Naive thymus-derived CD8-positive, alpha-beta T cell (primary cell): ENCODE measurements around the gene MT1X. TPM values are rescaled to one million over a fixed set of nuclear protein-coding genes. Genes with fewer than 3 reads are reported as not detected.
A peak's percentile ranks its signal among the peaks of the same experiment; 100 is the strongest.

Experiments
- ATAC-seq, 2 donors: fragments of 150-1000 bp; cut with Tn5 transposase in 1 of 2; sonication (Bioruptor Pico), chemical (Tn5 transposase) in 1 of 2; 1 replicate in 1 of 2; 2 replicates in 1 of 2; pipeline ENCODE4 v1.10.0; 2021; ENCODE audit warnings: mild to moderate bottlenecking in 2 of 2, moderate library complexity in 2 of 2
- POLR2A ChIA-PET: fragments of 350-600 bp; sonication (Branson Sonifier 250); formaldehyde crosslinking; loops from one replicate; lab custom pipeline; 2021; ENCODE audit warnings: antibody characterized with exemption; lab: Charles Lee
- DNase-seq, 10 donors: peaks; one replicate each; pipeline versions ENCODE4 v3.0.0 to v3.0.0-alpha.2; 2020 to 2022
- H3K27ac Mint-ChIP-seq, 10 donors: one replicate each; pipeline ENCODE4 v1.8.0; 2020 to 2022; ENCODE audit warnings: mild to moderate bottlenecking in 10 of 10, mixed read lengths in 10 of 10, moderate library complexity in 4 of 10, inconsistent platforms in 1 of 10
- H3K27me3 Mint-ChIP-seq, 5 donors: one replicate each; pipeline ENCODE4 v1.8.0; 2021 to 2022; ENCODE audit warnings: mixed read lengths in 5 of 5
- H3K36me3 Mint-ChIP-seq, 3 donors: one replicate each; pipeline ENCODE4 v1.8.0; 2020 to 2022; ENCODE audit warnings: mixed read lengths in 3 of 3, mild to moderate bottlenecking in 2 of 3, inconsistent platforms in 1 of 3
- H3K4me1 Mint-ChIP-seq, 4 donors: one replicate each; pipeline ENCODE4 v1.8.0; 2021 to 2022; ENCODE audit warnings: mixed read lengths in 4 of 4
- H3K4me3 Mint-ChIP-seq, 10 donors: one replicate each; pipeline ENCODE4 v1.8.0; 2020 to 2022; ENCODE audit warnings: mild to moderate bottlenecking in 10 of 10, mixed read lengths in 10 of 10, moderate library complexity in 6 of 10, inconsistent platforms in 1 of 10
- H3K9me3 Mint-ChIP-seq, 9 donors: one replicate each; pipeline ENCODE4 v1.8.0; 2020 to 2022; ENCODE audit warnings: mixed read lengths in 9 of 9, mild to moderate bottlenecking in 3 of 9, inconsistent platforms in 1 of 9, moderate library complexity in 1 of 9
- polyA plus RNA-seq, 3 donors: library from polyadenylated mRNA; unstranded; fragments of 300-500 nt; fragmentation: Illumina TruSeq; gene quantifications; one replicate each; pipeline ENCODE4 v1.2.3, GENCODE V29; 2021
- total RNA-seq, 8 experiments: library from RNA in 2 of 8; stranded (reverse) in 2 of 8; gene quantifications; one replicate each; pipeline ENCODE4 v1.2.3 and lab custom pipeline; 2021 to 2026

The MT1X gene
- total RNA-seq: 10 to 100 TPM; 27.6 to 31.1 TPM
- polyA plus RNA-seq: 100 to 1,000 TPM; 185 to 201 (median 201) TPM
- total RNA-seq (lab: John Stamatoyannopoulos, UW): 0.98 to 4.3 (median 3.1) reads per million in 6 experiments

DNA sequence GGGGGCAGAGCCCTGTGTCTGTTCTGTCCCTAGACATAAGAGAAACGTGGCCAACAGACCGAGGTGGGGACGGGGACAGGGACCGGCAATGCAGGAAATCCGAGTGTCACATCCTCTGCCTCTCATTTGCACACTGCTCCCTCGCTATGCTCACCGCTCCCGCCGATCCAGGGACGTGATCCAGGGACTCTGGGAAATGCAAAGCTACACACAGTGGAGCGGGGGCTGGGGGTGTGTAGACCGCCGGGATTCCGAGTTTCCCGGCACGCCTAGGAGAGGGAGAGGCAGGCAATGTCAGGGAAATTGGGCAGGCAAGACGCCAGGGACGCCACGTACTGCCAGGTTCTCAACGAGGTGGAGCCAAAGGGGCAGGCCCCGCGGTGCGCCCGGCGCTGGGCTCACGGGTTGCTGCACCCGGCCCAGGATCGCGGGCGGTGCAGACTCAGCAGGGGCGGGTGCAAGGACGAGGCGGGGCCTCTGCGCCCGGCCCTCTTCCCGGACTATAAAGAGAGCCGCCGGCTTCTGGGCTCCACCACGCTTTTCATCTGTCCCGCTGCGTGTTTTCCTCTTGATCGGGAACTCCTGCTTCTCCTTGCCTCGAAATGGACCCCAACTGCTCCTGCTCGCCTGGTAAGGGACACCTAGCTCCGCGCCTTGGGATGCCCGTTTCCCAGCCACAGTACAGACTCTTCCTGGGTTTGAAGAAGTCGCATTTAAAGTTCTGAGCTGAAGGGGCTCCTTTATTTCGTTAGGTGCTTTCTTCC lies at the start of gene MT1X:
MT1X (plus strand) TSS at position 532 of the 764 bp plus-strand sequence; CDS start at position 603, 71 bp downstream.
- peaks cover 5 to 12% (median 8%) of the 10 kb centered on the region in 3 donors for H3K36me3 Mint-ChIP-seq
- POLR2A ChIA-PET: interaction anchor here (0.9 to 3.6 kb wide), 12 partner anchors 9 to 179 kb away, joined by 3 to 21 read pairs (median 5); partner anchors contain the start of genes MT1F and MT2A
- peak; percentile 98 to 99 for ATAC-seq
- peak within 1 kb of the TSS; percentile 94 to 99 (median 98) for H3K27ac Mint-ChIP-seq
- peak within 1 kb of the TSS; percentile 94 to 99 (median 96) for H3K4me3 Mint-ChIP-seq
- H3K4me1 Mint-ChIP-seq: peaks cover 17 to 36% (median 28%) of the 10 kb centered on the region in 4 donors
- peak; percentile 77 to 94 (median 86) for DNase-seq
- peaks cover 0 to 6% (median 3%) of the 10 kb centered on the region in 9 donors for H3K9me3 Mint-ChIP-seq
- no peaks in the 10 kb centered on the region for H3K27me3 Mint-ChIP-seq

DNA sequence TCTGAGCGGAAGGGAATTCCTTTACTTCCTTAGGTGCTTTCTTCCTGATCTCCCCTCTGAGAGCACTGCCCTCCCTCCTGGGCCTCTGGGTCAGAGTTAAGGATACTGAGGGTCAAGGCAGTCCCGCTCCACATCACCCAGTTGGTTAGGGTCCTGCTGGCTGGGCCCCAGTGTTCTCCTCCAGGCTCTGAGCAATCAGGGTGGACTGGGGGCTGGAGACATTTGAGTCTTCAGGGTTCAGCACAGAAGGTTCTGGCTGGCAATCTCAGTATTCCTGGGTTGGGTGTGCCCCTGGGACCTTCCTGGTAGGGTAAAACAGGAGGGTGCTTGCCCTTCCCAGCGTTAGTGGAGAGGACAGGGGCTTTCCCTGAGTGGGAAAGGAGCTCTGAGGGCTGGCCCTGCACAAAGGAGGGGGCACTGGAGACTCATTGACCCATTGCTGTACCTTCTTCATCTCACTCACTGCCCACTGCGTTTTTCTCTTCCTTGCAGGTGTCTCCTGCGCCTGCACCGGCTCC lies 49.4 kb upstream of the MT1X start:
- peaks cover 40 to 90% (median 58%) of the 10 kb centered on the region in 5 donors for H3K27me3 Mint-ChIP-seq
- peaks cover 21 to 46% (median 37%) of the 10 kb centered on the region in 4 donors for H3K4me1 Mint-ChIP-seq
- peaks cover 0 to 2% (median 0%) of the 10 kb centered on the region in 3 donors for H3K36me3 Mint-ChIP-seq
- peak overlapping the region in 1 of 10 donors; percentile 57 for H3K27ac Mint-ChIP-seq
- no peaks in the 10 kb centered on the region for H3K9me3 Mint-ChIP-seq
- no peak for ATAC-seq
- DNase-seq: no peak
- peak overlapping the region in 9 of 10 donors; percentile 53 to 84 (median 63) for H3K4me3 Mint-ChIP-seq
- POLR2A ChIA-PET: interaction anchor here (1.4 kb wide), 1 partner anchor 25 kb away, joined by 3 read pairs; the partner anchor contains the start of gene MT2A

DNA sequence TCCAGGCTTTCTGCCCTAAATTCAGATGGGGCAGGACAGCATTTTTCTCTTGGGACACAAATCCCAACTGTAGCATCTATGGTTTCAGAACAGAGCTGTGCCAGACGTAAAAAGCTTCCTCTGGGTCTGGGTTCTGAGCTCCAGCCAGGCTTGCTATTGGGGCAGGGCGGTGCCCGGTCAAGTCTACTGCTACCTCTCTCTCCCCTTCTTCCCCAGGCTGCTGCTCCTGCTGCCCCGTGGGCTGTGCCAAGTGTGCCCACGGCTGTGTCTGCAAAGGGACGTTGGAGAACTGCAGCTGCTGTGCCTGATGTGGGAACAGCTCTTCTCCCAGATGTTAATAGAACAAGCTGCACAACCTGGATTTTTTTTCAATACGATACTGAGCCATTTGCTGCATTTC lies 48.7 kb upstream of the MT1X start:
- H3K4me1 Mint-ChIP-seq: peaks cover 23 to 51% (median 41%) of the 10 kb centered on the region in 4 donors
- no peak overlapping the region for H3K27ac Mint-ChIP-seq
- H3K9me3 Mint-ChIP-seq: no peaks in the 10 kb centered on the region
- ATAC-seq (no peak), DNase-seq (no peak)
- H3K4me3 Mint-ChIP-seq: peak overlapping the region in 3 of 10 donors; percentile 15 to 81 (median 34)
- POLR2A ChIA-PET: interaction anchor here (1.4 kb wide), 2 partner anchors 16 to 25 kb away, joined by 3 to 4 read pairs; partner anchors contain the start of gene MT2A
- peaks cover 0 to 2% (median 0%) of the 10 kb centered on the region in 3 donors for H3K36me3 Mint-ChIP-seq
- H3K27me3 Mint-ChIP-seq: peaks cover 41 to 93% (median 61%) of the 10 kb centered on the region in 5 donors

DNA sequence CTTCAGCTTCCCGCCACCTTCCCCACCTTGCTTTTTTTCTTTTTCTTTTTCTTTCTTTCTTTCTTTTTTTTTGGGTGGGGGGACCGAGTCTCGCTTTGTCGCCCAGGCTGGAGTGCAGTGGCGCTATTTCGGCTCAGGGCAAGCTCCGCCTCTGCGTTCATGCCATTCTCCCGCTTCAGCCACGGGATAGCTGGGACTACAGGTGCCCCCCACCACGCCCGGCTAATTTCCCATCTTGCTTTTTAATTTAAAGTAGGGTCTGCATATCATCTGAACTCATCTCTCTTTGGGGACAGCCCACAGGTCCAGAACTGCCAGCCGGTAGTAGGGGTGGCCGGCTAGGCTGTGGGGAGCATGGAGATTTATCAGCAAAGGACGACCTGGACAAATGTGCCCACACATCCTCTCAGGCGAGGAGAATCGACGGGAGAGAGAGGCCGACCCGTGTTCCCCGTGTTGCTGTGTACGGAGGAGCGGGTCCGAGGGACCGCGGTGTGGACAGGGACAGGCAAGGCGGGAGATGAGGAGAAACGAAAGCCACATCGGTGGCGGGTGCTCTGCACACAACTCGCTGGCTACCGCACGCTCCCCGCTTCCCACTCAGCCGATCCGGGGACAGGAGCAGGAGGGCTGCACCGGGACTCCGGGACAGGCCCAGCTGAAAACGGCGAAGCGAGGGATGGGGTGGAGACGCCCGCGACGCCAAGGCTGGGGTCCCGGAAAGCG lies 47.4 kb upstream of the MT1X start:
- Mint-ChIP-seq H3K36me3 (peaks cover 0 to 2% (median 0%) of the 10 kb centered on the region in 3 donors), H3K4me1 (peaks cover 23 to 55% (median 39%) of the 10 kb centered on the region in 4 donors), H3K27me3 (peaks cover 52 to 100% (median 71%) of the 10 kb centered on the region in 5 donors), H3K4me3 (peak overlapping the region; percentile 30 to 86 (median 73)), H3K27ac (peak overlapping the region in 3 of 10 donors; percentile 28 to 79 (median 74)), H3K9me3 (no peaks in the 10 kb centered on the region)
- ATAC-seq (no peak), DNase-seq (no peak)
- POLR2A ChIA-PET: interaction anchor here (1.4 to 2.2 kb wide), 2 partner anchors 11 to 17 kb away, joined by 4 to 6 read pairs; no protein-coding TSS in a partner anchor

DNA sequence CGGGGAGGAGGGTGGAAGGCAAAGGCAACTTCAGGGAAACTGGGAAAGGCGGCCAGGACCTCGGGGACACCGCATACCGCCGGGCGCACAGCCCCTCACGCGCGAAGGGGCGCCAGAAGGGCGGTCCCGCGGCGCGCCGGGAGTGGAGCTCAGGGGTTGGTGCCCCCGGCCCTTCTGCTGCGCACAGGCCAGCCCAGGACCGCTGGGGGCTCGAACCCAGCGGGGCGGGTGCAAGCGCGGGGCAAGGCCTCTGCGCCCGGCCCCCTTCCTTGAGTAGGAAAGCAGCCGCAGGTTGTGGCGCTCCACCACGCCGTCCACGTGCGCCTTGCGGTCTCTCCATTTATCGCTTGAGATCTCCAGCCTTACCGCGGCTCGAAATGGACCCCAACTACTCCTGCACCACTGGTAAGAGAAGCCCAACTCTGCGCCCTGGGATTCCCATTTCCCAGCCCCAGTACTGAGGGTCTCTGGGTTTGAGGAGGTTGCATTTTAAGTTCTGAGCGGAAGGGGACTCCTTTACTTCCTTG lies 46.8 kb upstream of the MT1X start:
- Mint-ChIP-seq H3K4me1 (peaks cover 23 to 55% (median 36%) of the 10 kb centered on the region in 4 donors), H3K36me3 (peaks cover 0 to 2% (median 0%) of the 10 kb centered on the region in 3 donors), H3K27me3 (peaks cover 57 to 100% (median 72%) of the 10 kb centered on the region in 5 donors), H3K4me3 (peak overlapping the region; percentile 53 to 86 (median 66)), H3K9me3 (no peaks in the 10 kb centered on the region), H3K27ac (peak overlapping the region in 1 of 10 donors; percentile 74)
- ATAC-seq (peak; percentile 30 to 31), DNase-seq (no peak)
- POLR2A ChIA-PET: interaction anchor here (0.6 to 2.2 kb wide), 2 partner anchors 12 to 48 kb away, joined by 3 to 6 read pairs; no protein-coding TSS in a partner anchor

DNA sequence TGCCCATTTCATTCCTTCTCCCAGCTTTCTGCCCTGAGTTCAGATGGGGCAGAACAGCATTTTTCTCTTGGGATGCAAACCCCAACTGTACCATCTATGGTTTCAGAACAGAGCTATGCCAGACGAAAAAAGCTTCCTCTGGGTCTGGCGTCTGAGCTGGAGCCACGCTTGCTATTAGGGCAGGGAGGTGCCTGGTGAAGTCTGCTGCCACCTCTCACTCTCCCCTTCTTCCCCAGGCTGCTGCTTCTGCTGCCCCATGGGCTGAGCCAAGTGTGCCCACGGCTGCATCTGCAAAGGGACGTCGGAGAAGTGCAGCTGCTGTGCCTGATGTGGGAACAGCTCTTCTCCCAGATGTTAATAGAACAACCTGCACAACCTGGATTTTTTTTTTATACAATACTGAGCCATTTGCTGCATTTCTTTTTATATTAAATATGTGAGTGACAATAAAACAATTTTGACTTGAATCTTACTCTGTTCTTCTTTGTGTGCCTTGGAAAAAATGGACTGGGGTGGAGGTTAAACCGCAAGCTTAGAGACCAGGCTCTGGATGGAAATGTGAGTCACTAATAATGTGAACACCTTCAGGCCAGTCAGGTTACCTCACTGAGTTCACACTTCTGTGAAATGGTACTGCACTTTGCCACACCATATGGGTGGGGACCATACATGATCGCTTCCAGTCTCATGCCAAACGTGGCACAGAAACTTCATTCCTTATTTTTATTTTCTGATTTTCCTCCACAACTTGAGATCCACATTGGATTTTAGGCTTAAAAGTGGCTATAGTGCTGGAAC lies 45.5 kb upstream of the MT1X start:
- ATAC-seq: no peak
- DNase-seq: no peak
- Mint-ChIP-seq H3K9me3 (no peaks in the 10 kb centered on the region), H3K27me3 (peaks cover 58 to 92% (median 71%) of the 10 kb centered on the region in 5 donors), H3K36me3 (peaks cover 0 to 1% (median 0%) of the 10 kb centered on the region in 3 donors), H3K4me1 (peaks cover 21 to 50% (median 32%) of the 10 kb centered on the region in 4 donors), H3K4me3 (peak overlapping the region in 5 of 10 donors; percentile 14 to 81 (median 57)), H3K27ac (no peak overlapping the region)
- POLR2A ChIA-PET: interaction anchor here (0.7 kb wide), 1 partner anchor 26 kb away, joined by 3 read pairs; no protein-coding TSS in a partner anchor

DNA sequence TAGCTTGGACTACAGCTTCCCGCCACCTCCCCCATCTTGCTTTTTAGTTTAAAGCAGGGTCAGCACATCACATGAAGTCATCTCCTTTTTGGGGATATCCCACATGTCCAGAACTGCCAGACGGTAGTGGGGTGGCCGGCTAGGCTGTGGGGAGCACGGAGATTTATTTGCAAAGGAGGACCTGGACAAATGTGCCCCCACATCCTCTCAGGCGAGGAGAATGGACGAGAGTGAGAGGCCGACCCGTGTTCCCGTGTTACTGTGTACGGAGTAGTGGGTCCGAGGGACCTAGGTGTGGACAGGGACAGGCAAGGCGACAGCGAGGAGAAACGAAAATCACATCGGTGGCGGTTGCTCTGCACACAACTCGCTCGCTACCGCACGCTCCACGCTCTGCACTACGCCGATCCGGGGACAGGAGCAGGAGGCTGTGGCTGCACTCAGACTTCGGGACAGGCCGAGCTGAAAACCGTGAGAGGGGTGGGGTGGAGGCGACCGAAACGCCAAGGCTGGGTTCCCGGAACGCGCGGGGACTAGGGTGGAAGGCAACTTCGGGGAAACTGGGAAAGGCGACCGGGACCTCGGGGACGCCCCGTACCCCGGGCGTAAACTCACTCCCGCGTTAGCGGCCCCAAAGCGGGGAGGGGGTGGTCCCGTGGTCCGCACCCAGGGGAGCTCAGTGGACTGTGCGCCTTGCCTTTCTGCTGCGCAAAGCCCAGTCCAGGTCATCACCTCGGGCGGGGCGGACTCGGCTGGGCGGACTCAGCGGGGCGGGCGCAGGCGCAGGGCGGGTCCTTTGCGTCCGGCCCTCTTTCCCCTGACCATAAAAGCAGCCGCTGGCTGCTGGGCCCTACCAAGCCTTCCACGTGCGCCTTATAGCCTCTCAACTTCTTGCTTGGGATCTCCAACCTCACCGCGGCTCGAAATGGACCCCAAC lies 44.2 kb upstream of the MT1X start, which contains the start of gene MT1A:
MT1A (plus strand) TSS at position 853 of the 937 bp plus-strand sequence; CDS start at position 926, 73 bp downstream.
- Mint-ChIP-seq H3K27ac (peak within 1 kb of the TSS in 2 of 10 donors; percentile 52 to 67), H3K27me3 (peaks cover 52 to 79% (median 69%) of the 10 kb centered on the region in 5 donors), H3K4me3 (peak within 1 kb of the TSS; percentile 9 to 77 (median 50)), H3K9me3 (no peaks in the 10 kb centered on the region), H3K36me3 (no peaks in the 10 kb centered on the region), H3K4me1 (peaks cover 25 to 48% (median 33%) of the 10 kb centered on the region in 4 donors)
- ATAC-seq: peak; percentile 43 to 51
- no peak for DNase-seq
- POLR2A ChIA-PET: interaction anchor here (1.7 kb wide), 1 partner anchor 30 kb away, joined by 4 read pairs; the partner anchor contains the start of gene MT2A

DNA sequence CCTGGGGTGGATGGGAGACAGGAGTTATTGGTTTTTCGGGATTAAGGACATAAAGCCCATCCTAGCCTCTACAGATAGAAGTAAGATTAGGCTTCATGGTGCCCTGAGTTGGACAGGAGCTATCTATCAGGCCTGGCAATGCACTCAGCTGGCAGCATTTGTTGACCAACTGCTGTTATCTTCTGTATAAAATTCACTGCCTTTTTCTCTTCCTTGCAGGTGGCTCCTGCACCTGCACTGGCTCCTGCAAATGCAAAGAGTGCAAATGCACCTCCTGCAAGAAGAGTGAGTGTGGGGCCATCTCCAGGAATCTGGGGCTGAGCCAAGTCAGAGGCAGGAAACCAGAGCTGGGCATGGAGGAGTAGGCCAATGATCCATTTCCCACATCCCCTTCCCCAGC lies 43.2 kb upstream of the MT1X start:
- Mint-ChIP-seq H3K4me1 (peaks cover 31 to 58% (median 38%) of the 10 kb centered on the region in 4 donors), H3K4me3 (peak overlapping the region in 2 of 10 donors; percentile 43 to 50), H3K9me3 (no peaks in the 10 kb centered on the region), H3K27ac (no peak overlapping the region), H3K27me3 (peaks cover 46 to 69% (median 61%) of the 10 kb centered on the region in 5 donors), H3K36me3 (no peaks in the 10 kb centered on the region)
- POLR2A ChIA-PET: interaction anchor here (1.7 kb wide), 1 partner anchor 31 kb away, joined by 4 read pairs; the partner anchor contains the start of gene MT2A
- no peak for DNase-seq
- ATAC-seq: no peak

DNA sequence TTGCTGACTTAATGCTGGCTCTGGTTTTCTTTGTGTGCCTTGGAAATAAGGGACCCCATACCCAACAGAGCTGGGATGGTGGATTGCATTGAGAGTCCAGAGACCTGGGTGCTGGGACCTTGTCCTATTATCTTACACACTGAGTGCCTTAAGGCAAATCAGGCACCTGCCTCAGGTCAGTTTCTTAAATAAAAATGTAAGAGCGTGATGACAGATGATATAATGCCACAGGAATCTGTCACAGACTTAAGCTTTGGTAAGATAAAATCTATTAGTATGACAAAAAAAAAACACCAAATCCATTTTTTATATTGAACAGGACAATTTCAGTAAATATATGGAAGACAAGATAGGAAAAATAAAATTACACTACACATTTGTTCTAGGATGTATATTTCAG lies 42.2 kb upstream of the MT1X start:
- POLR2A ChIA-PET: interaction anchor here (0.5 to 1.7 kb wide), 3 partner anchors 11 to 182 kb away, joined by 4 to 5 read pairs (median 4); partner anchors contain the start of gene MT2A
- Mint-ChIP-seq H3K4me3 (no peak overlapping the region), H3K9me3 (no peaks in the 10 kb centered on the region), H3K4me1 (peaks cover 29 to 59% (median 36%) of the 10 kb centered on the region in 4 donors), H3K27ac (peak overlapping the region in 1 of 10 donors; percentile 9), H3K27me3 (peaks cover 36 to 59% (median 52%) of the 10 kb centered on the region in 5 donors), H3K36me3 (no peaks in the 10 kb centered on the region)
- ATAC-seq: no peak
- no peak for DNase-seq

DNA sequence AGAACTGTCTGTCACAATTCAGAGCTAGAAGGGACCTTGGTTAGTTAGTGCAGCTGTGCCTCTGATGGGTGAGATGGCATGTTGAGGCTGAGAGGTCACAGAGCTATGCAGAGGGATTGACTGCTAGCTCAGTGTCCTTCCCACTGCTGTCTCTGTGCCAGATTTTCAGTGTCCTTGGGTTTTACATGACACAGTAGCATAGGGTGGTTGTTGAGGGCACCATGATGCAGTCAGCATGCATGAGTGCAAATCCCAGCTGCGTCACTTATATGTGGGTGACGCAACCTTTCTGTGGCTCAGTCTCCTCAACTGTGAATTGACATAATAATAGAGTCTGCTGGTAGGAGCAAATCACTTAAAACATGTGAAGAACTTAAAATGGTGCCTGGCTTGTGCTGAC lies 41.1 kb upstream of the MT1X start:
- Mint-ChIP-seq H3K36me3 (no peaks in the 10 kb centered on the region), H3K4me1 (peaks cover 24 to 49% (median 28%) of the 10 kb centered on the region in 4 donors), H3K27ac (peak overlapping the region in 1 of 10 donors; percentile 47), H3K4me3 (no peak overlapping the region), H3K9me3 (no peaks in the 10 kb centered on the region), H3K27me3 (peaks cover 32 to 55% (median 48%) of the 10 kb centered on the region in 5 donors)
- ATAC-seq (no peak), DNase-seq (no peak)
- POLR2A ChIA-PET: interaction anchor here (3.9 kb wide), 1 partner anchor 32 kb away, joined by 23 read pairs; the partner anchor contains the start of gene MT2A
